H1 (cell line): ENCODE measurements around the gene ZGRF1. TPM values are rescaled to one million over a fixed set of nuclear protein-coding genes. Genes with fewer than 3 reads are reported as not detected.

ENCODE experiments used
- BCL11A ChIP-seq, 2 experiments: IDR thresholded peaks; one replicate each; pipeline ENCODE4 v1.6.1; 2011; ENCODE audit warnings: low read depth in 2 of 2, low read length in 2 of 2, mild to moderate bottlenecking in 2 of 2
- CHD7 ChIP-seq: fragments of 300-600 bp; sonication (generic); IDR thresholded peaks from 2 replicates; pipeline ENCODE4 v1.7.1; 2012; ENCODE audit warnings: low read length, moderate library complexity, mild to moderate bottlenecking, inconsistent platforms; ENCODE audit not compliant: insufficient replicate concordance
- CREB1 ChIP-seq: IDR thresholded peaks from 2 replicates; pipeline ENCODE4 v1.6.1; 2012; ENCODE audit warnings: inconsistent platforms
- HDAC6 ChIP-seq: IDR thresholded peaks from one replicate; pipeline ENCODE4 v1.7.1; 2012; ENCODE audit warnings: low read depth, mild to moderate bottlenecking, inconsistent platforms, low read length, moderate library complexity
- KDM4A ChIP-seq: IDR thresholded peaks from one replicate; pipeline ENCODE4 v1.7.1; 2012; ENCODE audit warnings: low read depth, mild to moderate bottlenecking, moderate library complexity, low read length, inconsistent platforms; ENCODE audit not compliant: severe bottlenecking
- PHF8 ChIP-seq: fragments of 200-600 bp; sonication (generic); conservative IDR thresholded peaks from 2 replicates; pipeline ENCODE4 v1.7.1; 2012; ENCODE audit warnings: low read depth, mild to moderate bottlenecking, inconsistent platforms, low read length, moderate library complexity
- SAP30 ChIP-seq: fragments of 300-600 bp; sonication (generic); IDR thresholded peaks from 2 replicates; pipeline ENCODE4 v1.7.1; 2012; ENCODE audit warnings: low read length, moderate library complexity, mild to moderate bottlenecking, inconsistent platforms; ENCODE audit not compliant: insufficient read depth, insufficient replicate concordance
- SP1 ChIP-seq: IDR thresholded peaks from 2 replicates; pipeline ENCODE4 v1.6.1; 2011; ENCODE audit warnings: low read depth, low read length
- USF2 ChIP-seq: IDR thresholded peaks from 2 replicates; pipeline ENCODE4 v1.6.1; 2011; ENCODE audit warnings: low read length, improper control_type of control experiment
- polyA plus RNA-seq, 7 experiments: library from polyadenylated mRNA; depleted of rRNA in 3 of 7; stranded (reverse) in 5 of 7; unstranded in 2 of 7; fragments of >200 nt in 5 of 7; fragments of 200-250 nt in 2 of 7; gene quantifications; 1 replicate in 5 of 7; 2 replicates in 1 of 7; 4 replicates in 1 of 7; pipeline versions ENCODE4 v1.2.1 to v1.2.3, GENCODE V29; 2011 to 2013; ENCODE audit warnings: missing spikeins in 2 of 7, mixed read lengths in 2 of 7
- total RNA-seq: library from RNA; stranded (reverse); fragmentation: NEBNext Ultra II Directional; extraction: Animal tissue kit (Norgen Biotek cat#: 25700); gene quantifications from 2 replicates; pipeline ENCODE4 v1.2.1, GENCODE V29; 2021

ZGRF1 gene
- total and polyA plus RNA-seq, 2 of the 8 experiments (the other 6 are each of a cell fraction or from before 2014, with no cell fraction given) = 12.0 to 44.6 TPM

GRCh38 chr4:112645541-112646329 lies 9.0 kb upstream of the ZGRF1 start (continued):
- TF ChIP-seq CHD7 (peak; percentile 89), SP1 (no peak), USF2 (no peak), BCL11A (IDR thresholded peaks at IDR 0.05; ENCODE audit: low read depth in 2 of 2, low read length in 2 of 2) (peak; percentile 8 to 87), HDAC6 (peak; percentile 94), KDM4A (peak; percentile 29), PHF8 (peak; percentile 38), SAP30 (no peak), CREB1 (peak; percentile 35; the same call in 1 of the 2 replicates)
